IgD-negative memory B cell (primary cell): ENCODE measurements around the gene TAT. TPM values are rescaled to one million over a fixed set of nuclear protein-coding genes. Genes with fewer than 3 reads are reported as not detected.

Experiments used
- H3K27ac Mint-ChIP-seq, 3 donors: one replicate each; pipeline ENCODE4 v1.8.0; 2020 to 2022; ENCODE audit warnings: mild to moderate bottlenecking in 3 of 3, mixed read lengths in 3 of 3, moderate library complexity in 1 of 3
- H3K27me3 Mint-ChIP-seq: one replicate; pipeline ENCODE4 v1.8.0; 2021; ENCODE audit warnings: mixed read lengths
- H3K36me3 Mint-ChIP-seq: one replicate; pipeline ENCODE4 v1.8.0; 2020; ENCODE audit warnings: mild to moderate bottlenecking, mixed read lengths
- H3K4me1 Mint-ChIP-seq, 3 donors: one replicate each; pipeline ENCODE4 v1.8.0; 2020 to 2022; ENCODE audit warnings: mixed read lengths in 3 of 3, mild to moderate bottlenecking in 1 of 3
- H3K4me3 Mint-ChIP-seq, 4 donors: one replicate each; pipeline ENCODE4 v1.8.0; 2020 to 2022; ENCODE audit warnings: mild to moderate bottlenecking in 4 of 4, mixed read lengths in 4 of 4, moderate library complexity in 3 of 4
- H3K9me3 Mint-ChIP-seq, 3 donors: one replicate each; pipeline ENCODE4 v1.8.0; 2020 to 2021; ENCODE audit warnings: mixed read lengths in 3 of 3, mild to moderate bottlenecking in 1 of 3
- polyA plus RNA-seq: library from polyadenylated mRNA; unstranded; fragments of 300-500 nt; fragmentation: Illumina TruSeq; gene quantifications from one replicate; pipeline ENCODE4 v1.2.3, GENCODE V29; 2021

Gene TAT
- polyA plus RNA-seq, 1 donor from 2014 or later = not detected

- Mint-ChIP-seq H3K36me3 (no peaks in the 10 kb centered on the region), H3K9me3 (no peaks in the 10 kb centered on the region), H3K4me3 (peak overlapping the region in 1 of 4 donors; percentile 30), H3K27ac (no peak overlapping the region), H3K4me1 (peaks cover 3 to 11% (median 8%) of the 10 kb centered on the region in 3 donors), H3K27me3 (peaks cover 2% of the 10 kb centered on the region)
Observed at GRCh38 chr16:71536752-71537499, 40.0 kb downstream of the TAT start.

GRCh38 chr16:71532366-71532765 lies 44.5 kb downstream of the TAT start:
- no peaks in the 10 kb centered on the region for H3K36me3 Mint-ChIP-seq
- H3K27ac Mint-ChIP-seq = no peak overlapping the region
- no peaks in the 10 kb centered on the region for H3K9me3 Mint-ChIP-seq
- peaks cover 0 to 6% (median 0%) of the 10 kb centered on the region in 3 donors for H3K4me1 Mint-ChIP-seq
- peaks cover 17% of the 10 kb centered on the region for H3K27me3 Mint-ChIP-seq
- H3K4me3 Mint-ChIP-seq = no peak overlapping the region

GRCh38 chr16:71528863-71529262 lies 48.0 kb downstream of the TAT start:
- H3K27ac Mint-ChIP-seq = no peak overlapping the region
- H3K27me3 Mint-ChIP-seq = peaks cover 35% of the 10 kb centered on the region
- peaks cover 0 to 6% (median 2%) of the 10 kb centered on the region in 3 donors for H3K4me1 Mint-ChIP-seq
- H3K9me3 Mint-ChIP-seq = no peaks in the 10 kb centered on the region
- H3K4me3 Mint-ChIP-seq = no peak overlapping the region
- H3K36me3 Mint-ChIP-seq = no peaks in the 10 kb centered on the region

GRCh38 chr16:71528257-71528656 lies 48.6 kb downstream of the TAT start:
- Mint-ChIP-seq H3K27me3 (peaks cover 37% of the 10 kb centered on the region), H3K27ac (no peak overlapping the region), H3K36me3 (no peaks in the 10 kb centered on the region), H3K4me1 (peaks cover 0 to 6% (median 2%) of the 10 kb centered on the region in 3 donors), H3K9me3 (no peaks in the 10 kb centered on the region), H3K4me3 (no peak overlapping the region)

- H3K36me3 Mint-ChIP-seq = no peaks in the 10 kb centered on the region
- no peaks in the 10 kb centered on the region for H3K9me3 Mint-ChIP-seq
- peaks cover 39% of the 10 kb centered on the region for H3K27me3 Mint-ChIP-seq
- H3K4me3 Mint-ChIP-seq = no peak within 1 kb of the TSS
- H3K4me1 Mint-ChIP-seq = peaks cover 0 to 6% (median 2%) of the 10 kb centered on the region in 3 donors
- peak within 1 kb of the TSS in 1 of 3 donors; percentile 36 for H3K27ac Mint-ChIP-seq
Observed at GRCh38 chr16:71526111-71526631, 50.7 kb downstream of the TAT start, which contains the start of gene CHST4. CHST4 (plus strand) TSS chr16:71526426; CDS start chr16:71536678, 10,252 bp downstream.

- no peaks in the 10 kb centered on the region for H3K9me3 Mint-ChIP-seq
- H3K4me1 Mint-ChIP-seq = peaks cover 0 to 6% (median 2%) of the 10 kb centered on the region in 3 donors
- peaks cover 34% of the 10 kb centered on the region for H3K27me3 Mint-ChIP-seq
- H3K36me3 Mint-ChIP-seq = no peaks in the 10 kb centered on the region
- H3K4me3 Mint-ChIP-seq = no peak overlapping the region
- no peak overlapping the region for H3K27ac Mint-ChIP-seq
Observed at GRCh38 chr16:71524566-71525553, 52.0 kb downstream of the TAT start.

GRCh38 chr16:71520550-71520949 lies 56.3 kb downstream of the TAT start:
- Mint-ChIP-seq H3K36me3 (no peaks in the 10 kb centered on the region), H3K4me3 (no peak overlapping the region), H3K27ac (peak overlapping the region in 1 of 3 donors; percentile 34), H3K9me3 (no peaks in the 10 kb centered on the region), H3K27me3 (peaks cover 16% of the 10 kb centered on the region), H3K4me1 (no peaks in the 10 kb centered on the region)

Other genes with a start within 250 kb of the TAT start
- not detected for gene CALB2, start 218.4 kb downstream of the TAT start, polyA plus RNA-seq
- not detected for gene TLE7, start 135.0 kb downstream of the TAT start, polyA plus RNA-seq
- gene ZNF23, start 114.8 kb downstream of the TAT start, polyA plus RNA-seq = 6.5 TPM
- 2.5 TPM for gene ZNF19, start 87.8 kb downstream of the TAT start, polyA plus RNA-seq
- gene CHST4, start 50.7 kb downstream of the TAT start, polyA plus RNA-seq = not detected
- not detected for gene MARVELD3, start 49.1 kb upstream of the TAT start, polyA plus RNA-seq
- gene PHLPP2, start 147.6 kb upstream of the TAT start, polyA plus RNA-seq = 4.7 TPM
- gene AP1G1, start 231.7 kb upstream of the TAT start, polyA plus RNA-seq = 13.7 TPM